Tibial artery (tissue), 4 donors: ENCODE measurements around the gene ZNF556.

ENCODE experiments used
- DNase-seq, 2 donors: peaks; one replicate each; pipeline ENCODE4 v3.0.0-alpha.2; 2019
- H3K27ac ChIP-seq, 2 donors: fragments of 200-600 bp; sonication (generic) in 1 of 2; 1 replicate in 1 of 2; 2 replicates in 1 of 2; pipeline ENCODE4 v1.5.1; 2018 to 2019; ENCODE audit warnings: mild to moderate bottlenecking in 1 of 2
- H3K27me3 ChIP-seq, 2 donors: fragments of 200-600 bp; sonication (generic) in 1 of 2; one replicate each; pipeline versions ENCODE4 v1.5.1 to v1.6.0; 2016 to 2019
- H3K36me3 ChIP-seq, 3 donors: fragments of 200-600 bp; sonication (generic) in 2 of 3; one replicate each; pipeline ENCODE4 v1.5.1; 2016 to 2019; ENCODE audit warnings: mild to moderate bottlenecking in 2 of 3
- H3K4me1 ChIP-seq, 4 donors: fragments of 200-600 bp; sonication (generic) in 2 of 4; 1 replicate in 3 of 4; 2 replicates in 1 of 4; pipeline ENCODE4 v1.5.1; 2016 to 2019
- H3K4me3 ChIP-seq, 2 donors: fragments of 200-600 bp; sonication (generic) in 1 of 2; 1 replicate in 1 of 2; 2 replicates in 1 of 2; pipeline ENCODE4 v1.5.1; 2018 to 2019; ENCODE audit warnings: mild to moderate bottlenecking in 2 of 2
- H3K9me3 ChIP-seq, 3 donors: fragments of 200-600 bp; sonication (generic) in 1 of 3; one replicate each; pipeline ENCODE4 v1.5.1; 2016 to 2019
- intact Hi-C: fragments of 100-400 bp; cut with DNase I; formaldehyde crosslinking; loops from one replicate; pipeline ENCODE4 v1.15.0; 2023; ENCODE audit warnings: low total_unique reads
- TF ChIP-seq, protein P1 (sequence below), 2 experiments: fragments of 200-600 bp in 1 of 2; fragments of 450-650 bp in 1 of 2; IDR thresholded peaks; one replicate each; pipeline ENCODE4 v1.5.1; 2017 to 2019; ENCODE audit warnings: antibody characterized with exemption in 2 of 2, mild to moderate bottlenecking in 1 of 2, moderate library complexity in 1 of 2

ZNF556 gene

DNA sequence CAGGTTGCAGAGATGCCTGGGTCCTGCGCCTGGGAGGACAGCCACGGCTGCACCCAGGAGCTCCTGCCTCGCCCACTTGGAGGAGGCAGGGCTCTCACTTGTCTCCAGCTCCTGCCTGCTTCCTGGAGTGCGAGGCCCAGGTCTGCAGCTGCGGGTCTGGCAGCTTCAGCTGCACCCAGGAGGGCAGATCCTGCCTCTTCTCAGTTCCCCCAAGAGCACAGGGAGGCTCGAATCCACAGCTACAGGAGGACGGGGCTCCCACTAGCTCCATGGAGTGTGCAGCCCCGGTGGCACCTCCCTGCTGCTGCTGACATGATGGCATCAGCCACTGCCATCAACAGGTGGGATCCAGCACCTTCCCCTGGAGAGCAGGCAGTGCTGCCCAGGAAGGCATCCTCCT is 43.0 kb upstream of the ZNF556 start:
- no peak for DNase-seq
- H3K4me3 ChIP-seq = no peak overlapping the region
- peaks cover 0 to 17% (median 7%) of the 10 kb centered on the region in 4 donors for H3K4me1 ChIP-seq
- no peaks in the 10 kb centered on the region for H3K27me3 ChIP-seq
- intact Hi-C loops = no loop called here
- no peak overlapping the region for H3K27ac ChIP-seq
- TF ChIP-seq, protein P1, sequence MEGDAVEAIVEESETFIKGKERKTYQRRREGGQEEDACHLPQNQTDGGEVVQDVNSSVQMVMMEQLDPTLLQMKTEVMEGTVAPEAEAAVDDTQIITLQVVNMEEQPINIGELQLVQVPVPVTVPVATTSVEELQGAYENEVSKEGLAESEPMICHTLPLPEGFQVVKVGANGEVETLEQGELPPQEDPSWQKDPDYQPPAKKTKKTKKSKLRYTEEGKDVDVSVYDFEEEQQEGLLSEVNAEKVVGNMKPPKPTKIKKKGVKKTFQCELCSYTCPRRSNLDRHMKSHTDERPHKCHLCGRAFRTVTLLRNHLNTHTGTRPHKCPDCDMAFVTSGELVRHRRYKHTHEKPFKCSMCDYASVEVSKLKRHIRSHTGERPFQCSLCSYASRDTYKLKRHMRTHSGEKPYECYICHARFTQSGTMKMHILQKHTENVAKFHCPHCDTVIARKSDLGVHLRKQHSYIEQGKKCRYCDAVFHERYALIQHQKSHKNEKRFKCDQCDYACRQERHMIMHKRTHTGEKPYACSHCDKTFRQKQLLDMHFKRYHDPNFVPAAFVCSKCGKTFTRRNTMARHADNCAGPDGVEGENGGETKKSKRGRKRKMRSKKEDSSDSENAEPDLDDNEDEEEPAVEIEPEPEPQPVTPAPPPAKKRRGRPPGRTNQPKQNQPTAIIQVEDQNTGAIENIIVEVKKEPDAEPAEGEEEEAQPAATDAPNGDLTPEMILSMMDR (IDR thresholded peaks at IDR 0.05) = no peak
- peaks cover 16 to 57% (median 36%) of the 10 kb centered on the region in 3 donors for H3K36me3 ChIP-seq
- peaks cover 0 to 5% (median 0%) of the 10 kb centered on the region in 3 donors for H3K9me3 ChIP-seq

DNA sequence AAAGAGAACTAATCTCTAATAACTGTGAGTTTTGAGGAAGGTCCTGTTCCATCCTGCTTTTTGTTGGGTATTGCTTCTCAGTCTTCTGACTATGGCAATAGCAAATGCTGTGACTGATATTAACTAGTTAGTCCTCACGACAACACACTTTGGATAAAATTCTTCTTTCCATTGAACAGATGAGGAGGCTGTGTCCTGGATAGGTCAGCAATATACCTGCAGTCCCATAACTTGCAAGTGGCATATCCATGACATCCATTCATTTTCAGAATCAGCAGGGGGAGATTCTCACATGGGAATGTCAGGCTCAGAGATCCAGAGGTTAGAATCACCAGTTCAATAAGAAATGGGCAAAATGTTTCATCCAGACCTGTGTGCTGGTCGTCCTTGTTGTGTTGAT is 40.1 kb upstream of the ZNF556 start:
- H3K9me3 ChIP-seq = peaks cover 0 to 19% (median 6%) of the 10 kb centered on the region in 3 donors
- TF ChIP-seq, protein P1 (IDR thresholded peaks at IDR 0.05) = no peak
- no peak overlapping the region for H3K4me3 ChIP-seq
- intact Hi-C loops = no loop called here
- peaks cover 26 to 69% (median 56%) of the 10 kb centered on the region in 3 donors for H3K36me3 ChIP-seq
- no peak overlapping the region for H3K27ac ChIP-seq
- no peaks in the 10 kb centered on the region for H3K27me3 ChIP-seq
- H3K4me1 ChIP-seq = no peaks in the 10 kb centered on the region
- DNase-seq = no peak

DNA sequence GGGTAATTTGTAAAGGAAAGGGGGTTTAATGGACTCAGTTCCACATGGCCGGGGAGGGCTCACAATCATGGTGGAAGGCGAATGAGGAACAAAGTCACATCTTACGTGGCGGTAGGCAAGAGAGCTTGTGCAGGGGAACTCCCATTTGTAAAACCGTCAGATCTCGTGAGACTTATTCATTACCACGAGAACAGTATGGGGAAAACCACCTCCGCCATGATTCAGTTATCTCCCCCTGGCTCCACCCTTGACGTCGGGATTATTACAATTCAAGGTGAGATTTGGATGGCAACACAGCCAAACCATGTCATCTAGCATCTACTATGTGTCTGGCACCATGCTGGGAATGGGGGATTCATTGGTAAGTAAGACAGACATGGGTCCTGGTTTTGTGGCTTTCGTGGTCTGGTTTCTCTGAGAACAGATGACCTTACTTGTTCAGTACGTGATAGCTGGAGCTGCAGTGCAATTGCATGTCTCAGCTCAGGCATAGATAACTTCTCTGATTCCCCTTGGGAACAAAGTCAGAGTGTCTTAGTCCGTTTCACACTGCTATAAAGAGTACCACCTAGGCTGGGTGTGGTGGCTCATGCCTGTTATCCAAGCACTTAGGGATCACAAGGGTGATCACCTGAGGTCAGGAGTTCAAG is 39.2 kb upstream of the ZNF556 start:
- H3K4me3 ChIP-seq = no peak overlapping the region
- H3K27me3 ChIP-seq = no peaks in the 10 kb centered on the region
- TF ChIP-seq, protein P1 (IDR thresholded peaks at IDR 0.05) = no peak
- H3K36me3 ChIP-seq = peaks cover 35 to 73% (median 66%) of the 10 kb centered on the region in 3 donors
- H3K27ac ChIP-seq = no peak overlapping the region
- no peaks in the 10 kb centered on the region for H3K4me1 ChIP-seq
- no peak for DNase-seq
- intact Hi-C loops = no loop called here
- H3K9me3 ChIP-seq = peaks cover 0 to 28% (median 16%) of the 10 kb centered on the region in 3 donors

DNA sequence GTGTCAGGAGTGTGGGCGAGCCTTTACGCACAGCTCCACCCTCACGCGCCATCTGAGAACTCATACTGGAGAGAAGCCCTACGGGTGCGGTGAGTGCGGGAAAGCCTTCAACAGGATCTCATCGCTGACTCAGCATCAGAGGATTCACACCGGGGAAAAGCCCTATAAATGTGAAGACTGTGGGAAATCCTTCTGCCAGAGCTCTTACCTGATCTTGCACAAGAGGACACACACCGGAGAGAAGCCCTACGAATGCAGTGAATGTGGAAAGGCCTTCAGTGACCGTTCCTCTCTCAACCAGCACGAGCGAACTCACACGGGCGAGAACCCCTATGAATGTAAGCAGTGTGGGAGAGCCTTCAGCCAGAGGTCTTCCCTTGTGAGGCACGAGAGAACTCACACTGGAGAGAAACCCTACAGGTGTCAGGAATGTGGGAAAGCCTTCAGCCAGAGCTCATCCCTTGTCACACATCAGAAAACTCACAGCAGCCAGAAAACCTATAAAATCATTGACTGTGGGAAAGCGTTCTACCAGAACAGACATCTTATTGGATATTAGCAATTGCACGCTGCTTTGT is 32.8 kb upstream of the ZNF556 start:
- H3K9me3 ChIP-seq = peaks cover 8 to 60% (median 48%) of the 10 kb centered on the region in 3 donors
- H3K27ac ChIP-seq = no peak overlapping the region
- H3K4me3 ChIP-seq = no peak overlapping the region
- no peaks in the 10 kb centered on the region for H3K4me1 ChIP-seq
- H3K27me3 ChIP-seq = no peaks in the 10 kb centered on the region
- TF ChIP-seq, protein P1 (IDR thresholded peaks at IDR 0.05) = no peak
- no peak for DNase-seq
- H3K36me3 ChIP-seq = peaks cover 46 to 74% (median 55%) of the 10 kb centered on the region in 3 donors
- intact Hi-C loops = no loop called here

DNA sequence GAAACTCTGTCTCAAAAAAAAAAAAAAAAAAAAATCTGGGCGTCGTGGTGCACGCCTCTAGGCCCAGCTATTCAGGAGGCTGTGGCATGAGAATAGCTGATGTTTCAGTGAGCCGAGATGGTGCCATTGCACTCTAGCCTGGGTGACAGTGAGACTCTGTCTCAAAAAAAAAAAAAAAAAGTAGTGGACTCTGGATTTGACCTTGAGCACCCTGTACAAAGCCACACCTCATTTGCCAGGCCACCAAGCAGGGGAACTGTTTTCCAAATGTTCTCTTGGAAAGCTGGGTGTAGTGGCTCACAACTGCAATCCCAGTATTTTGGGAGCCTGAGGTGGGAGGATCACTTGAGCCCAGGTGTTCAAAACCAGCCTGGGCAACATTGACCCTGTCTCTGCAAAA is 29.7 kb upstream of the ZNF556 start:
- Histone ChIP-seq H3K27ac (no peak overlapping the region), H3K4me1 (peaks cover 0 to 10% (median 7%) of the 10 kb centered on the region in 4 donors), H3K9me3 (peaks cover 8 to 44% (median 37%) of the 10 kb centered on the region in 3 donors), H3K27me3 (no peaks in the 10 kb centered on the region), H3K4me3 (no peak overlapping the region), H3K36me3 (peaks cover 32 to 50% (median 41%) of the 10 kb centered on the region in 3 donors)
- no peak for DNase-seq
- TF ChIP-seq, protein P1 (IDR thresholded peaks at IDR 0.05) = no peak
- intact Hi-C loops = no loop called here
